Liver (tissue), 9 donors: ENCODE data around the gene PITPNM3. TPM values are rescaled to one million over a fixed set of nuclear protein-coding genes. Genes with fewer than 3 reads are reported as not detected.

Experiments
- DNase-seq: peaks from one replicate; pipeline ENCODE4 v3.0.0-alpha.2; 2017; ENCODE audit warnings: low spot score
- H3K27ac ChIP-seq, 2 donors: one replicate each; pipeline ENCODE4 v1.7.0; 2013; ENCODE audit warnings: inconsistent platforms in 2 of 2, low read length in 2 of 2, control low read depth in 1 of 2, low read depth in 1 of 2, mild to moderate bottlenecking in 1 of 2
- H3K27me3 ChIP-seq, 4 donors: one replicate each; pipeline versions ENCODE4 v1.6.1 to v1.7.0; 2013; ENCODE audit warnings: low read length in 3 of 4, inconsistent platforms in 1 of 4, mild to moderate bottlenecking in 1 of 4, moderate library complexity in 1 of 4; ENCODE audit not compliant: control insufficient read depth in 4 of 4, insufficient read depth in 4 of 4
- H3K36me3 ChIP-seq, 4 donors: one replicate each; pipeline versions ENCODE4 v1.6.1 to v1.7.0; 2013; ENCODE audit warnings: low read length in 3 of 4, mild to moderate bottlenecking in 3 of 4, low read depth in 1 of 4, moderate library complexity in 1 of 4; ENCODE audit not compliant: control insufficient read depth in 4 of 4, insufficient read depth in 3 of 4
- H3K4me1 ChIP-seq, 4 donors: one replicate each; pipeline versions ENCODE4 v1.6.1 to v1.7.0; 2013; ENCODE audit warnings: low read length in 3 of 4, mild to moderate bottlenecking in 3 of 4, moderate library complexity in 1 of 4; ENCODE audit not compliant: control insufficient read depth in 4 of 4, insufficient read depth in 4 of 4
- H3K4me3 ChIP-seq, 3 donors: one replicate each; pipeline versions ENCODE4 v1.6.1 to v1.7.0; 2013; ENCODE audit warnings: low read length in 3 of 3, control low read depth in 1 of 3, low read depth in 1 of 3, mild to moderate bottlenecking in 1 of 3
- H3K9ac ChIP-seq, 2 donors: one replicate each; pipeline ENCODE4 v1.7.0; 2013; ENCODE audit warnings: low read length in 2 of 2, mild to moderate bottlenecking in 2 of 2, moderate library complexity in 2 of 2, control low read depth in 1 of 2, low read depth in 1 of 2
- H3K9me3 ChIP-seq, 4 donors: one replicate each; pipeline versions ENCODE4 v1.6.1 to v1.7.0; 2013; ENCODE audit warnings: low read length in 3 of 4; ENCODE audit not compliant: control insufficient read depth in 4 of 4
- ATF3 ChIP-seq: IDR thresholded peaks from 2 replicates; pipeline ENCODE4 v1.6.1; 2016; ENCODE audit warnings: antibody characterized with exemption
- CTCF ChIP-seq: fragments of 150-350 bp; IDR thresholded peaks from 2 replicates; pipeline ENCODE4 v1.5.1; 2017; ENCODE audit warnings: improper control_type of control experiment, low read depth, low read length; ENCODE audit not compliant: missing input control
- EGR1 ChIP-seq, 2 donors: IDR thresholded peaks; 2 replicates each; pipeline ENCODE4 v1.6.1; 2016 to 2018; ENCODE audit warnings: antibody characterized with exemption in 2 of 2, low read depth in 2 of 2
- FOXA1 ChIP-seq: IDR thresholded peaks from 2 replicates; pipeline ENCODE4 v1.6.1; 2016; ENCODE audit warnings: antibody characterized with exemption
- FOXA2 ChIP-seq: IDR thresholded peaks from 2 replicates; pipeline ENCODE4 v1.6.1; 2016; ENCODE audit warnings: antibody characterized with exemption
- GABPA ChIP-seq, 2 donors: IDR thresholded peaks in 1 of 2; conservative IDR thresholded peaks in 1 of 2; 2 replicates each; pipeline ENCODE4 v1.6.1; 2016; ENCODE audit warnings: antibody characterized with exemption in 2 of 2, mild to moderate bottlenecking in 1 of 2, moderate library complexity in 1 of 2
- HNF4A ChIP-seq, 2 donors: conservative IDR thresholded peaks; 2 replicates each; pipeline ENCODE4 v1.6.1; 2016; ENCODE audit warnings: antibody characterized with exemption in 2 of 2, mild to moderate bottlenecking in 2 of 2
- HNF4G ChIP-seq: IDR thresholded peaks from 2 replicates; pipeline ENCODE4 v1.6.1; 2016; ENCODE audit warnings: antibody characterized with exemption
- JUND ChIP-seq, 2 donors: IDR thresholded peaks; 2 replicates each; pipeline ENCODE4 v1.6.1; 2016; ENCODE audit warnings: antibody characterized with exemption in 2 of 2
- MAX ChIP-seq: IDR thresholded peaks from 2 replicates; pipeline ENCODE4 v1.6.1; 2016; ENCODE audit warnings: antibody characterized with exemption
- NR2F2 ChIP-seq: IDR thresholded peaks from 2 replicates; pipeline ENCODE4 v1.6.1; 2016; ENCODE audit warnings: antibody characterized with exemption
- RAD21 ChIP-seq, 2 donors: IDR thresholded peaks; 2 replicates each; pipeline ENCODE4 v1.6.1; 2016; ENCODE audit warnings: antibody characterized with exemption in 2 of 2, mild to moderate bottlenecking in 2 of 2
- REST ChIP-seq: IDR thresholded peaks from 2 replicates; pipeline ENCODE4 v1.6.1; 2016; ENCODE audit warnings: antibody characterized with exemption, mild to moderate bottlenecking
- RXRA ChIP-seq, 2 donors: IDR thresholded peaks; 2 replicates each; pipeline ENCODE4 v1.6.1; 2017 to 2018; ENCODE audit warnings: antibody characterized with exemption in 2 of 2, mild to moderate bottlenecking in 1 of 2
- SP1 ChIP-seq: IDR thresholded peaks from 2 replicates; pipeline ENCODE4 v1.6.1; 2018; ENCODE audit warnings: antibody characterized with exemption, mild to moderate bottlenecking
- TAF1 ChIP-seq: conservative IDR thresholded peaks from 2 replicates; pipeline ENCODE4 v1.6.1; 2016; ENCODE audit warnings: antibody characterized with exemption, mild to moderate bottlenecking
- YY1 ChIP-seq: IDR thresholded peaks from 2 replicates; pipeline ENCODE4 v1.6.1; 2016; ENCODE audit warnings: antibody characterized with exemption, mild to moderate bottlenecking
- ZBTB33 ChIP-seq: IDR thresholded peaks from 2 replicates; pipeline ENCODE4 v1.6.1; 2016; ENCODE audit warnings: antibody characterized with exemption
- WGBS: extraction: QIAGEN DNeasy Blood & Tissue Kit; methylation state at CpG from one replicate; pipeline ENCODE4 v1.1.7; 2013; 5-methylcytosine and 5-hydroxymethylcytosine counted together
- polyA plus RNA-seq, 2 donors: library from polyadenylated mRNA; stranded (reverse) in 1 of 2; unstranded in 1 of 2; fragments of 200-250 nt in 1 of 2; fragments of >200 nt in 1 of 2; fragmentation: Nextera tagmentation in 1 of 2; extraction: Ambion mirVana in 1 of 2; gene quantifications; one replicate each; pipeline versions ENCODE4 v1.2.1 to v1.2.3, GENCODE V29; 2013 to 2015
- total RNA-seq, 2 donors: library from RNA; depleted of rRNA; stranded (reverse); fragments of >200 nt; gene quantifications; one replicate each; pipeline ENCODE4 v1.2.3, GENCODE V29; 2014
- donor health status: healthy.
- donor health status: healthy.
- donor health status: healthy.
- donor health status: healthy.
- donor health status: healthy.

Gene PITPNM3
- total and polyA plus RNA-seq, 4 donors: 1.5 to 5.0 (median 1.8) TPM

GRCh38 chr17:6555331-6556120 lies 829 bp downstream of the PITPNM3 start:
- peak overlapping the region in 2 of 3 donors; percentile 18 to 60 for H3K4me3 ChIP-seq
- H3K9ac ChIP-seq: no peak overlapping the region
- H3K4me1 ChIP-seq: peaks cover 2 to 14% (median 10%) of the 10 kb centered on the region in 4 donors
- peaks cover 0 to 4% (median 1%) of the 10 kb centered on the region in 4 donors for H3K27me3 ChIP-seq
- no peaks in the 10 kb centered on the region for H3K36me3 ChIP-seq
- DNase-seq: no peak
- TF ChIP-seq CTCF (no peak), YY1 (no peak), NR2F2 (no peak), MAX (no peak), HNF4G (no peak), JUND (IDR thresholded peaks at IDR 0.05) (no peak), TAF1 (no peak), HNF4A (conservative IDR thresholded peaks at IDR 0.05) (no peak), ZBTB33 (no peak), EGR1 (IDR thresholded peaks at IDR 0.05; ENCODE audit: low read depth in 2 of 2) (no peak), REST (no peak), FOXA2 (no peak), RAD21 (IDR thresholded peaks at IDR 0.05) (no peak), GABPA (IDR thresholded peaks at IDR 0.05 in 1 of 2, conservative IDR thresholded peaks at IDR 0.05 in 1 of 2) (no peak), ATF3 (no peak), FOXA1 (no peak), RXRA (IDR thresholded peaks at IDR 0.05) (no peak), SP1 (no peak)
- no peaks in the 10 kb centered on the region for H3K9me3 ChIP-seq
- 4% methylated on average over 56 of the region's 56 CpGs for WGBS
- no peak overlapping the region for H3K27ac ChIP-seq
